K562 (cell line): Measurements from ENCODE around the gene MYRFL. TPM values are rescaled to one million over a fixed set of nuclear protein-coding genes. Genes with fewer than 3 reads are reported as not detected.
A peak's percentile ranks its signal among the peaks of the same experiment; 100 is the strongest.

ENCODE experiments used
- ATAC-seq: fragments of 200-7000 bp; cut with Tn5 transposase; 3 replicates; pipeline ENCODE4 v1.9.1; 2020; ENCODE audit warnings: moderate library complexity
- BruUV-seq: library from RNA; stranded (reverse); fragments of 400-500 nt; replicated peaks from 2 replicates; lab custom pipeline; 2021; lab: Mats Ljungman, UMichigan
- CTCF ChIA-PET: fragments of 300-600 bp; formaldehyde crosslinking; extraction: SDS; loops from one replicate; lab custom pipeline; 2021; ENCODE audit warnings: low intra/inter-chr PET ratio; lab: Yijun Ruan, JAX
- POLR2A ChIA-PET: fragments of 300-600, 350-650 bp; sonication (Branson Sonifier 250); formaldehyde crosslinking; extraction: SDS; loops from one replicate; lab custom pipeline; 2021; ENCODE audit warnings: antibody characterized with exemption, inconsistent platforms; lab: Yijun Ruan, JAX
- DNase-seq, 4 experiments: peaks; one replicate each; pipeline versions ENCODE4 v3.0.0 to v3.0.0-alpha.2; 2011 to 2018; ENCODE audit warnings: low spot score in 3 of 4, mixed read lengths in 3 of 4; ENCODE audit errors: extremely low read depth in 1 of 4
- FAIRE-seq: peaks from 2 replicates; lab custom pipeline; 2011; peaks lifted over from hg19 to GRCh38; lab: Jason Lieb, UNC
- H2AFZ ChIP-seq: 2 replicates; pipeline ENCODE4 v1.6.0; 2011; ENCODE audit warnings: low read depth, low read length, control low read depth, inconsistent platforms
- H3K27ac ChIP-seq: fragments of 200-600 bp; 3 replicates; pipeline ENCODE4 v1.8.0; 2011; ENCODE audit warnings: low read depth, mild to moderate bottlenecking, control low read depth, inconsistent platforms, low read length, moderate library complexity, mixed read lengths; ENCODE audit errors: extremely low read depth
- H3K27me3 ChIP-seq, 2 experiments: fragments of 300-600 bp in 1 of 2; 2 replicates in 1 of 2; 3 replicates in 1 of 2; pipeline versions ENCODE4 v1.6.0 to v1.8.0; 2011; ENCODE audit warnings: inconsistent platforms in 2 of 2, low read length in 2 of 2, mild to moderate bottlenecking in 1 of 2, mixed read lengths in 1 of 2, moderate library complexity in 1 of 2; ENCODE audit not compliant: control insufficient read depth in 2 of 2, insufficient read depth in 2 of 2
- H3K36me3 ChIP-seq: fragments of 300-600 bp; 3 replicates; pipeline ENCODE4 v1.8.0; 2011; ENCODE audit warnings: mild to moderate bottlenecking, low read length, inconsistent platforms; ENCODE audit not compliant: control insufficient read depth, insufficient read depth
- H3K4me1 ChIP-seq, 2 experiments: fragments of 200-600 bp in 1 of 2; replicated peaks in 1 of 2; 2 replicates in 1 of 2; 3 replicates in 1 of 2; pipeline versions ENCODE4 v1.5.1 to v1.8.0; 2011; ENCODE audit warnings: inconsistent platforms in 2 of 2, low read length in 2 of 2, mild to moderate bottlenecking in 1 of 2, mixed read lengths in 1 of 2, moderate library complexity in 1 of 2; ENCODE audit not compliant: control insufficient read depth in 2 of 2, insufficient read depth in 2 of 2
- H3K4me2 ChIP-seq: 2 replicates; pipeline ENCODE4 v1.6.1; 2011; ENCODE audit warnings: low read length, control low read depth, inconsistent platforms, mixed read lengths; ENCODE audit not compliant: insufficient read depth
- H3K4me3 ChIP-seq: fragments of 200-600 bp; sonication (generic), shearing (Covaris generic); 2 replicates; pipeline ENCODE4 v1.5.1; 2016; ENCODE audit warnings: control low read depth, inconsistent platforms
- H3K79me2 ChIP-seq: fragments of 200-600 bp; 3 replicates; pipeline ENCODE4 v1.8.0; 2011; ENCODE audit warnings: low read length, inconsistent platforms; ENCODE audit not compliant: control insufficient read depth, insufficient read depth
- H3K9ac ChIP-seq, 2 experiments: 2 replicates each; pipeline versions ENCODE4 v1.6.0 to v1.6.1; 2011; ENCODE audit warnings: low read depth in 2 of 2, low read length in 2 of 2, control low read depth in 1 of 2, inconsistent platforms in 1 of 2, mild to moderate bottlenecking in 1 of 2, mixed read lengths in 1 of 2; ENCODE audit not compliant: insufficient read depth in 1 of 2
- H3K9me1 ChIP-seq: one replicate; pipeline ENCODE4 v1.6.0; 2011; ENCODE audit warnings: inconsistent platforms, mild to moderate bottlenecking, low read length, moderate library complexity; ENCODE audit not compliant: control insufficient read depth, insufficient read depth
- H3K9me3 ChIP-seq: replicated peaks from 2 replicates; pipeline ENCODE4 v1.5.1; 2011; ENCODE audit warnings: low read depth, low read length, inconsistent platforms; ENCODE audit not compliant: control insufficient read depth, insufficient read depth
- H4K20me1 ChIP-seq: replicated peaks from 2 replicates; pipeline ENCODE4 v1.6.1; 2011; ENCODE audit warnings: low read length, inconsistent platforms, mixed read lengths; ENCODE audit not compliant: control insufficient read depth, insufficient read depth
- DDX20 ChIP-seq: fragments of 450-650 bp; IDR thresholded peaks from 2 replicates; pipeline ENCODE4 v1.6.1; 2016; ENCODE audit warnings: missing genetic modification characterization, low read depth, mild to moderate bottlenecking, missing compliant biosample characterization, moderate library complexity
- ID3 ChIP-seq, 2 experiments: fragments of 250-450 bp in 1 of 2; fragments of 450-650 bp in 1 of 2; sonication (Bioruptor Pico) in 1 of 2; IDR thresholded peaks; 2 replicates each; pipeline versions ENCODE4 v1.6.1 to v1.8.0; 2016 to 2021; ENCODE audit warnings: mild to moderate bottlenecking in 2 of 2, moderate library complexity in 2 of 2, missing compliant biosample characterization in 1 of 2, missing genetic modification characterization in 1 of 2
- KLF6 ChIP-seq: fragments of 250-450 bp; sonication (Bioruptor Pico); IDR thresholded peaks from 2 replicates; pipeline ENCODE4 v1.4.0; 2020; ENCODE audit warnings: mild to moderate bottlenecking, moderate library complexity, borderline replicate concordance
- PBX2 ChIP-seq, 2 experiments: IDR thresholded peaks in 1 of 2; conservative IDR thresholded peaks in 1 of 2; 2 replicates each; pipeline ENCODE4 v1.6.1; 2016; ENCODE audit warnings: low read depth in 2 of 2, mild to moderate bottlenecking in 1 of 2, missing compliant biosample characterization in 1 of 2, missing genetic modification characterization in 1 of 2, moderate library complexity in 1 of 2
- PKNOX1 ChIP-seq: fragments of 450-650 bp; IDR thresholded peaks from 2 replicates; pipeline ENCODE4 v1.6.1; 2016
- ZFP36 ChIP-seq: fragments of 150-350 bp; IDR thresholded peaks from 2 replicates; pipeline ENCODE4 v1.6.1; 2018; ENCODE audit warnings: low read length, low read depth; ENCODE audit not compliant: partially characterized antibody
- WGBS: fragments of 100-300 bp; shearing (Covaris generic); methylation state at CpG from one replicate; pipeline ENCODE4 v1.1.6; 2016; ENCODE audit warnings: low coverage, mixed read lengths; ENCODE audit not compliant: insufficient coverage; ENCODE audit errors: missing lambda C conversion rate; 5-methylcytosine and 5-hydroxymethylcytosine counted together
- in situ Hi-C: fragments of 300-500 bp; cut with MboI; formaldehyde crosslinking; loops from 4 replicates; pipeline ENCODE4 v1.15.0; 2018; ENCODE audit warnings: inconsistent platforms, mixed read lengths
- intact Hi-C: fragments of 100-400 bp; cut with micrococcal nuclease; formaldehyde crosslinking; loops from 2 replicates; pipeline ENCODE4 v1.14.2; 2022
- polyA plus RNA-seq, 8 experiments: library from polyadenylated mRNA; depleted of rRNA in 4 of 8; stranded (reverse) in 5 of 8; unstranded in 3 of 8; fragments of >200 nt; fragmentation: Nextera tagmentation in 2 of 8; fragmentation: Illumina TruSeq in 1 of 8; extraction: Ambion mirVana in 2 of 8; extraction: Trizol in 1 of 8; gene quantifications; 2 replicates each; pipeline versions ENCODE4 v1.2.1 to v1.2.3, GENCODE V29; 2011 to 2014; ENCODE audit warnings: inconsistent platforms in 1 of 8, missing spikeins in 1 of 8
- total RNA-seq, 7 experiments: library from RNA; depleted of rRNA in 6 of 7; stranded (reverse); fragments of >200 nt in 6 of 7; fragmentation: Illumina TruSeq in 2 of 7; extraction: Trizol in 2 of 7; gene quantifications; 2 replicates each; pipeline versions ENCODE4 v1.2.1 to v1.2.3, GENCODE V29; 2011 to 2021; ENCODE audit warnings: low replicate concordance in 1 of 7

Gene MYRFL
- total and polyA plus RNA-seq, 9 of the 15 experiments (the other 6 are each of a cell fraction or from before 2014, with no cell fraction given), result not detected

GRCh38 chr12:69947123-69947522, 122.1 kb downstream of the MYRFL start:
- ChIA-PET POLR2A (no interaction called here), CTCF (no interaction called here)
- Histone ChIP-seq H3K27me3 (no peaks in the 10 kb centered on the region), H4K20me1 (no peaks in the 10 kb centered on the region), H3K9me1 (no peaks in the 10 kb centered on the region), H3K36me3 (no peaks in the 10 kb centered on the region), H3K4me1 (no peaks in the 10 kb centered on the region), H3K27ac (no peak overlapping the region), H3K79me2 (no peaks in the 10 kb centered on the region), H2AFZ (no peak overlapping the region), H3K4me2 (no peak overlapping the region), H3K9me3 (no peaks in the 10 kb centered on the region; the same call in 1 of the 2 replicates), H3K4me3 (no peak overlapping the region), H3K9ac (no peak overlapping the region)
- no peak for FAIRE-seq
- DNase-seq, result no peak
- in situ Hi-C loops (no loop called here), intact Hi-C loops (no loop called here)
- no peak for ATAC-seq
- TF ChIP-seq ZFP36 (no peak), DDX20 (tag) (no peak)
- BruUV-seq, result no TSS peak

DNA sequence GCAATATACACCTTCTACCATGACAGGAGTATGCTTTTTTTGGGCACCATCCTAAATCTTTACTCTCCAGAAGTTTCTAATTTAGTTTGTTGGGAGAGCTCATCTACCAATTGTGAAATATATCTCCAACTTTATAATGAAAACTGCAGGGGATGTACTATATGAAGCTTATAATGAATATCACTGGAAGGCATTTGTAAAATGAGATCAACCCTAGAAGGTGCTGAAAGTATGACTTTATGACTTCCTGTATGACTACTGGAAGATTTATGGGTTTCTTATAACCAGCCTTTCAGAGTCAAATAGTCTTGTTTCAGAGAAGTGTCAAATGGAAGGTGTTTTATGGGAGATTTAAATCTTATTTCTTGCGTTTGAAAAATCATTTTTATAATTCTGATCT, 122.9 kb downstream of the MYRFL start:
- Histone ChIP-seq H3K27me3 (no peaks in the 10 kb centered on the region), H3K27ac (no peak overlapping the region), H3K4me3 (no peak overlapping the region), H2AFZ (no peak overlapping the region), H3K9me3 (no peaks in the 10 kb centered on the region; the same call in 1 of the 2 replicates), H3K4me1 (no peaks in the 10 kb centered on the region), H4K20me1 (no peaks in the 10 kb centered on the region), H3K79me2 (no peaks in the 10 kb centered on the region), H3K4me2 (no peak overlapping the region), H3K36me3 (no peaks in the 10 kb centered on the region), H3K9me1 (no peaks in the 10 kb centered on the region), H3K9ac (no peak overlapping the region)
- FAIRE-seq (no peak), DNase-seq (no peak), ATAC-seq (no peak)
- in situ Hi-C loops, result no loop called here
- 13% methylated on average over 1 of the region's 1 CpG for WGBS
- CTCF ChIA-PET, result no interaction called here
- no TSS peak for BruUV-seq
- POLR2A ChIA-PET, result no interaction called here
- intact Hi-C loops, result no loop called here
- TF ChIP-seq ID3 (CRISPR knock-in tag; IDR thresholded peaks at IDR 0.05) (no peak), ID3 (tag; IDR thresholded peaks at IDR 0.05) (no peak), PBX2 (CRISPR knock-in tag; IDR thresholded peaks at IDR 0.05; ENCODE audit: low read depth) (no peak), PBX2 (tag; conservative IDR thresholded peaks at IDR 0.05; ENCODE audit: low read depth) (peak; percentile 74), PKNOX1 (peak; percentile 24; the same call in 1 of the 2 replicates), KLF6 (CRISPR knock-in tag) (no peak)
